Measurements from ENCODE around the gene SUMO4.

SUMO4 gene

GRCh38 chr6:149428606-149429005, 28.5 kb downstream of the SUMO4 start:
- Histone ChIP-seq H3K4me1 (ENCODE audit: control insufficient read depth, insufficient read depth, low read length) (peaks cover 16% of the 10 kb centered on the region), H3K4me3 (ENCODE audit: insufficient read depth, low read depth, low read length) (no peak overlapping the region), H3K36me3 (ENCODE audit: control insufficient read depth, insufficient read depth, low read length) (no peaks in the 10 kb centered on the region), H3K27ac (ENCODE audit: insufficient read depth, low read depth, low read length, poor library complexity, severe bottlenecking) (no peak overlapping the region), H3K27me3 (ENCODE audit: control insufficient read depth, insufficient read depth, low read length, poor library complexity, severe bottlenecking) (no peaks in the 10 kb centered on the region), H3K9me3 (ENCODE audit: control insufficient read depth, low read length) (no peaks in the 10 kb centered on the region)
- 94 to 95% methylated on average over 4 of the region's 4 CpGs for WGBS, 2 experiments

GRCh38 chr6:149429427-149430360, 29.6 kb downstream of the SUMO4 start:
- Histone ChIP-seq H3K27me3 (ENCODE audit: control insufficient read depth, insufficient read depth, low read length, poor library complexity, severe bottlenecking) (no peaks in the 10 kb centered on the region), H3K9me3 (ENCODE audit: control insufficient read depth, low read length) (no peaks in the 10 kb centered on the region), H3K36me3 (ENCODE audit: control insufficient read depth, insufficient read depth, low read length) (no peaks in the 10 kb centered on the region), H3K4me1 (ENCODE audit: control insufficient read depth, insufficient read depth, low read length) (peaks cover 10% of the 10 kb centered on the region), H3K27ac (ENCODE audit: insufficient read depth, low read depth, low read length, poor library complexity, severe bottlenecking) (no peak overlapping the region), H3K4me3 (ENCODE audit: insufficient read depth, low read depth, low read length) (no peak overlapping the region)
- 91% methylated on average over 26 of the region's 26 CpGs for WGBS, 2 experiments

GRCh38 chr6:149431905-149432775, 32.1 kb downstream of the SUMO4 start:
- no peak overlapping the region for H3K27ac ChIP-seq (ENCODE audit: insufficient read depth, low read depth, low read length, poor library complexity, severe bottlenecking)
- peaks cover 10% of the 10 kb centered on the region for H3K4me1 ChIP-seq (ENCODE audit: control insufficient read depth, insufficient read depth, low read length)
- no peaks in the 10 kb centered on the region for H3K9me3 ChIP-seq (ENCODE audit: control insufficient read depth, low read length)
- WGBS, 2 experiments, result 37 to 40% methylated on average over 19 of the region's 19 CpGs
- H3K36me3 ChIP-seq (ENCODE audit: control insufficient read depth, insufficient read depth, low read length), result no peaks in the 10 kb centered on the region
- no peak overlapping the region for H3K4me3 ChIP-seq (ENCODE audit: insufficient read depth, low read depth, low read length)
- no peaks in the 10 kb centered on the region for H3K27me3 ChIP-seq (ENCODE audit: control insufficient read depth, insufficient read depth, low read length, poor library complexity, severe bottlenecking)

- Histone ChIP-seq H3K27ac (ENCODE audit: insufficient read depth, low read depth, low read length, poor library complexity, severe bottlenecking) (no peak overlapping the region), H3K9me3 (ENCODE audit: control insufficient read depth, low read length) (no peaks in the 10 kb centered on the region), H3K36me3 (ENCODE audit: control insufficient read depth, insufficient read depth, low read length) (no peaks in the 10 kb centered on the region), H3K27me3 (ENCODE audit: control insufficient read depth, insufficient read depth, low read length, poor library complexity, severe bottlenecking) (no peaks in the 10 kb centered on the region), H3K4me3 (ENCODE audit: insufficient read depth, low read depth, low read length) (no peak overlapping the region), H3K4me1 (ENCODE audit: control insufficient read depth, insufficient read depth, low read length) (peaks cover 10% of the 10 kb centered on the region)
- WGBS, 2 experiments, result 81 to 86% methylated on average over 2 of the region's 2 CpGs
Observed at GRCh38 chr6:149433405-149433804, 33.3 kb downstream of the SUMO4 start.

- no peaks in the 10 kb centered on the region for H3K27me3 ChIP-seq (ENCODE audit: control insufficient read depth, insufficient read depth, low read length, poor library complexity, severe bottlenecking)
- H3K27ac ChIP-seq (ENCODE audit: insufficient read depth, low read depth, low read length, poor library complexity, severe bottlenecking), result no peak overlapping the region
- no peaks in the 10 kb centered on the region for H3K36me3 ChIP-seq (ENCODE audit: control insufficient read depth, insufficient read depth, low read length)
- 88 to 92% methylated on average over 1 of the region's 1 CpG for WGBS, 2 experiments
- no peak overlapping the region for H3K4me3 ChIP-seq (ENCODE audit: insufficient read depth, low read depth, low read length)
- no peaks in the 10 kb centered on the region for H3K9me3 ChIP-seq (ENCODE audit: control insufficient read depth, low read length)
- H3K4me1 ChIP-seq (ENCODE audit: control insufficient read depth, insufficient read depth, low read length), result peaks cover 6% of the 10 kb centered on the region
Observed at GRCh38 chr6:149433881-149434280, 33.8 kb downstream of the SUMO4 start.

- Histone ChIP-seq H3K27me3 (ENCODE audit: control insufficient read depth, insufficient read depth, low read length, poor library complexity, severe bottlenecking) (no peaks in the 10 kb centered on the region), H3K4me3 (ENCODE audit: insufficient read depth, low read depth, low read length) (no peak overlapping the region), H3K36me3 (ENCODE audit: control insufficient read depth, insufficient read depth, low read length) (no peaks in the 10 kb centered on the region), H3K4me1 (ENCODE audit: control insufficient read depth, insufficient read depth, low read length) (no peaks in the 10 kb centered on the region), H3K27ac (ENCODE audit: insufficient read depth, low read depth, low read length, poor library complexity, severe bottlenecking) (no peak overlapping the region), H3K9me3 (ENCODE audit: control insufficient read depth, low read length) (no peaks in the 10 kb centered on the region)
- 96% methylated on average over 13 of the region's 13 CpGs for WGBS, 2 experiments
Observed at GRCh38 chr6:149435919-149436586, 36.0 kb downstream of the SUMO4 start.

GRCh38 chr6:149436647-149437046, 36.6 kb downstream of the SUMO4 start:
- Histone ChIP-seq H3K36me3 (ENCODE audit: control insufficient read depth, insufficient read depth, low read length) (no peaks in the 10 kb centered on the region), H3K4me1 (ENCODE audit: control insufficient read depth, insufficient read depth, low read length) (no peaks in the 10 kb centered on the region), H3K27ac (ENCODE audit: insufficient read depth, low read depth, low read length, poor library complexity, severe bottlenecking) (no peak overlapping the region), H3K4me3 (ENCODE audit: insufficient read depth, low read depth, low read length) (no peak overlapping the region), H3K9me3 (ENCODE audit: control insufficient read depth, low read length) (no peaks in the 10 kb centered on the region), H3K27me3 (ENCODE audit: control insufficient read depth, insufficient read depth, low read length, poor library complexity, severe bottlenecking) (no peaks in the 10 kb centered on the region)
- WGBS, 2 experiments, result 89 to 97% methylated on average over 12 of the region's 12 CpGs

GRCh38 chr6:149437212-149437611, 37.1 kb downstream of the SUMO4 start:
- WGBS, 2 experiments, result 91 to 95% methylated on average over 2 to 3 of the region's 3 CpGs

GRCh38 chr6:149438855-149439254, 38.8 kb downstream of the SUMO4 start:
- whole genome bisulfite sequencing, 2 experiments, result 83 to 95% methylated on average over 3 of the region's 3 CpGs
- H3K27me3 ChIP-seq (ENCODE audit: control insufficient read depth, insufficient read depth, low read length, poor library complexity, severe bottlenecking), result no peaks in the 10 kb centered on the region

More at GRCh38 chr6:149437212-149437611, 37.1 kb downstream of the SUMO4 start:
- Histone ChIP-seq H3K9me3 (ENCODE audit: control insufficient read depth, low read length) (no peaks in the 10 kb centered on the region), H3K36me3 (ENCODE audit: control insufficient read depth, insufficient read depth, low read length) (no peaks in the 10 kb centered on the region), H3K27ac (ENCODE audit: insufficient read depth, low read depth, low read length, poor library complexity, severe bottlenecking) (no peak overlapping the region), H3K27me3 (ENCODE audit: control insufficient read depth, insufficient read depth, low read length, poor library complexity, severe bottlenecking) (no peaks in the 10 kb centered on the region), H3K4me1 (ENCODE audit: control insufficient read depth, insufficient read depth, low read length) (no peaks in the 10 kb centered on the region), H3K4me3 (ENCODE audit: insufficient read depth, low read depth, low read length) (no peak overlapping the region)

More at GRCh38 chr6:149438855-149439254, 38.8 kb downstream of the SUMO4 start:
- Histone ChIP-seq H3K9me3 (ENCODE audit: control insufficient read depth, low read length) (no peaks in the 10 kb centered on the region), H3K4me3 (ENCODE audit: insufficient read depth, low read depth, low read length) (no peak overlapping the region), H3K36me3 (ENCODE audit: control insufficient read depth, insufficient read depth, low read length) (no peaks in the 10 kb centered on the region), H3K4me1 (ENCODE audit: control insufficient read depth, insufficient read depth, low read length) (no peaks in the 10 kb centered on the region), H3K27ac (ENCODE audit: insufficient read depth, low read depth, low read length, poor library complexity, severe bottlenecking) (no peak overlapping the region)

Measured in ectodermal cell (in vitro differentiated cells).